H9 (cell line): ENCODE results near the gene CEP89. TPM values are rescaled to one million over a fixed set of nuclear protein-coding genes. Genes with fewer than 3 reads are reported as not detected.

ENCODE experiments used
- DNase-seq: peaks from one replicate; pipeline ENCODE4 v3.0.0-alpha.2; 2017
- H2AFZ ChIP-seq: one replicate; pipeline ENCODE4 v1.6.1; 2013; ENCODE audit warnings: mild to moderate bottlenecking, low read length, control low read depth, moderate library complexity
- H2AK5ac ChIP-seq: 2 replicates; pipeline ENCODE4 v1.6.1; 2013; ENCODE audit warnings: low read length, control low read depth, mixed read lengths; ENCODE audit not compliant: insufficient read length
- H2BK120ac ChIP-seq: one replicate; pipeline ENCODE4 v1.6.1; 2013; ENCODE audit warnings: low read depth, mild to moderate bottlenecking, low read length, control low read depth, inconsistent platforms; ENCODE audit not compliant: poor library complexity, severe bottlenecking
- H2BK12ac ChIP-seq: 2 replicates; pipeline ENCODE4 v1.6.1; 2013; ENCODE audit warnings: low read length, control low read depth, mixed read lengths, low read depth; ENCODE audit not compliant: insufficient read length
- H2BK15ac ChIP-seq: 2 replicates; pipeline ENCODE4 v1.6.1; 2013; ENCODE audit warnings: low read depth, low read length, control low read depth
- H2BK20ac ChIP-seq: one replicate; pipeline ENCODE4 v1.6.1; 2013; ENCODE audit warnings: low read depth, mild to moderate bottlenecking, low read length, control low read depth, inconsistent platforms; ENCODE audit not compliant: poor library complexity, severe bottlenecking
- H2BK5ac ChIP-seq: 2 replicates; pipeline ENCODE4 v1.6.1; 2013; ENCODE audit warnings: low read length, control low read depth, mixed read lengths; ENCODE audit not compliant: insufficient read length
- H3K14ac ChIP-seq: 2 replicates; pipeline ENCODE4 v1.6.1; 2013; ENCODE audit warnings: low read length, control low read depth; ENCODE audit not compliant: insufficient read depth
- H3K18ac ChIP-seq: 2 replicates; pipeline ENCODE4 v1.6.1; 2013; ENCODE audit warnings: low read depth, mild to moderate bottlenecking, mixed read lengths, low read length, control low read depth; ENCODE audit not compliant: insufficient read length
- H3K23ac ChIP-seq: 2 replicates; pipeline ENCODE4 v1.6.1; 2013; ENCODE audit warnings: low read length, control low read depth, mixed read lengths, low read depth; ENCODE audit not compliant: insufficient read length
- H3K23me2 ChIP-seq: 2 replicates; pipeline ENCODE4 v1.6.1; 2013; ENCODE audit warnings: low read depth, mild to moderate bottlenecking, mixed read lengths, low read length, control low read depth; ENCODE audit not compliant: insufficient read length, poor library complexity, severe bottlenecking
- H3K27ac ChIP-seq: 2 replicates; pipeline ENCODE4 v1.5.1; 2013; ENCODE audit warnings: low read length, control low read depth, mixed read lengths, low read depth; ENCODE audit not compliant: insufficient read length
- H3K27me3 ChIP-seq: 2 replicates; pipeline ENCODE4 v1.6.1; 2013; ENCODE audit warnings: low read length, control low read depth, inconsistent platforms; ENCODE audit not compliant: insufficient read depth
- H3K4ac ChIP-seq: 2 replicates; pipeline ENCODE4 v1.6.1; 2013; ENCODE audit warnings: low read depth, mild to moderate bottlenecking, control low read depth, inconsistent platforms, low read length, moderate library complexity
- H3K4me1 ChIP-seq: 2 replicates; pipeline ENCODE4 v1.6.1; 2013; ENCODE audit warnings: low read length, control low read depth, inconsistent platforms; ENCODE audit not compliant: insufficient read depth
- H3K4me2 ChIP-seq: 2 replicates; pipeline ENCODE4 v1.6.1; 2013; ENCODE audit warnings: low read length, control low read depth, mixed read lengths; ENCODE audit not compliant: insufficient read length, insufficient read depth
- H3K56ac ChIP-seq: 2 replicates; pipeline ENCODE4 v1.6.1; 2013; ENCODE audit warnings: low read depth, mild to moderate bottlenecking, mixed read lengths, low read length, control low read depth; ENCODE audit not compliant: insufficient read length
- H3K79me1 ChIP-seq: 2 replicates; pipeline ENCODE4 v1.6.1; 2013; ENCODE audit warnings: low read depth, mild to moderate bottlenecking, moderate library complexity, low read length, control low read depth, inconsistent platforms; ENCODE audit not compliant: insufficient read depth, poor library complexity, severe bottlenecking
- H3K79me2 ChIP-seq: 2 replicates; pipeline ENCODE4 v1.6.1; 2013; ENCODE audit warnings: low read length, control low read depth, inconsistent platforms; ENCODE audit not compliant: insufficient read depth
- H3K9ac ChIP-seq: 2 replicates; pipeline ENCODE4 v1.6.1; 2013; ENCODE audit warnings: low read length, control low read depth, mixed read lengths; ENCODE audit not compliant: insufficient read length; ENCODE audit errors: extremely low read depth
- H3K9me3 ChIP-seq: one replicate; pipeline ENCODE4 v1.6.1; 2013; ENCODE audit warnings: low read depth, low read length, inconsistent platforms; ENCODE audit not compliant: control insufficient read depth
- H3T11ph ChIP-seq: one replicate; pipeline ENCODE4 v1.6.1; 2013; ENCODE audit warnings: mild to moderate bottlenecking, low read length, control low read depth, inconsistent platforms
- H4K20me1 ChIP-seq: one replicate; pipeline ENCODE4 v1.6.1; 2013; ENCODE audit not compliant: control insufficient read depth, insufficient read length, insufficient read depth
- H4K5ac ChIP-seq: 2 replicates; pipeline ENCODE4 v1.6.1; 2013; ENCODE audit warnings: low read depth, mild to moderate bottlenecking, mixed read lengths, low read length, control low read depth; ENCODE audit not compliant: insufficient read length
- H4K8ac ChIP-seq: replicated peaks from 2 replicates; pipeline ENCODE4 v1.6.1; 2013; ENCODE audit warnings: low read length, control low read depth, mixed read lengths, low read depth; ENCODE audit not compliant: insufficient read length
- H4K91ac ChIP-seq: 2 replicates; pipeline ENCODE4 v1.6.1; 2013; ENCODE audit warnings: low read depth, mild to moderate bottlenecking, moderate library complexity, mixed read lengths, low read length, control low read depth; ENCODE audit not compliant: insufficient read length
- H3K27ac Mint-ChIP-seq, 3 experiments: 2 replicates in 2 of 3; 3 replicates in 1 of 3; pipeline ENCODE4 v1.8.0; 2020 to 2021; ENCODE audit warnings: mixed read lengths in 3 of 3, mild to moderate bottlenecking in 1 of 3, moderate library complexity in 1 of 3
- H3K27me3 Mint-ChIP-seq: 2 replicates; pipeline ENCODE4 v1.8.0; 2021; ENCODE audit warnings: low read depth, mild to moderate bottlenecking, moderate library complexity, mixed read lengths
- H3K36me3 Mint-ChIP-seq, 3 experiments: 2 replicates in 2 of 3; 3 replicates in 1 of 3; pipeline ENCODE4 v1.8.0; 2020 to 2021; ENCODE audit warnings: low read depth in 3 of 3, mixed read lengths in 3 of 3; ENCODE audit not compliant: insufficient read depth in 1 of 3
- H3K4me1 Mint-ChIP-seq, 2 experiments: 2 replicates each; pipeline ENCODE4 v1.8.0; 2020; ENCODE audit warnings: mixed read lengths in 2 of 2
- H3K4me3 Mint-ChIP-seq, 2 experiments: 2 replicates in 1 of 2; 3 replicates in 1 of 2; pipeline ENCODE4 v1.8.0; 2020 to 2021; ENCODE audit warnings: mild to moderate bottlenecking in 2 of 2, mixed read lengths in 2 of 2, moderate library complexity in 1 of 2
- H3K9me3 Mint-ChIP-seq, 2 experiments: 2 replicates in 1 of 2; 3 replicates in 1 of 2; pipeline ENCODE4 v1.8.0; 2020; ENCODE audit warnings: mild to moderate bottlenecking in 2 of 2, mixed read lengths in 2 of 2, moderate library complexity in 1 of 2
- WGBS: extraction: QIAGEN DNeasy Blood & Tissue Kit; methylation state at CpG from one replicate; pipeline ENCODE4 v1.1.7; 2013; ENCODE audit warnings: missing lambda C conversion rate, low lambda C conversion rate, mixed read lengths; ENCODE audit not compliant: insufficient read length; ENCODE audit errors: extremely low coverage; 5-methylcytosine and 5-hydroxymethylcytosine counted together
- total RNA-seq: library from RNA; stranded (reverse); gene quantifications from 2 replicates; pipeline ENCODE4 v1.2.1, GENCODE V29; 2021
- TF ChIP-seq, protein P1 (sequence below): fragments of 200-600 bp; sonication (generic); conservative IDR thresholded peaks from 3 replicates; pipeline ENCODE4 v1.8.0; 2021; ENCODE audit warnings: antibody characterized with exemption, mild to moderate bottlenecking

CEP89 gene
- total RNA-seq, 1 experiment from 2014 or later: 22.1 TPM

GRCh38 chr19:32891609-32892008, 80.1 kb downstream of the CEP89 start:
- Mint-ChIP-seq H3K4me1 (peaks cover 3% of the 10 kb centered on the region in 2 experiments; a peak in 3 of 4 replicates), H3K27me3 (no peaks in the 10 kb centered on the region; the same call in 1 of the 2 replicates), H3K27ac (no peak overlapping the region), H3K9me3 (peaks cover 15% of the 10 kb centered on the region in 2 experiments), H3K36me3 (peaks cover 17 to 27% (median 21%) of the 10 kb centered on the region in 3 experiments), H3K4me3 (no peak overlapping the region)
- no peak overlapping the region for H3K14ac ChIP-seq
- H4K20me1 ChIP-seq: no peaks in the 10 kb centered on the region
- TF ChIP-seq, protein P1, sequence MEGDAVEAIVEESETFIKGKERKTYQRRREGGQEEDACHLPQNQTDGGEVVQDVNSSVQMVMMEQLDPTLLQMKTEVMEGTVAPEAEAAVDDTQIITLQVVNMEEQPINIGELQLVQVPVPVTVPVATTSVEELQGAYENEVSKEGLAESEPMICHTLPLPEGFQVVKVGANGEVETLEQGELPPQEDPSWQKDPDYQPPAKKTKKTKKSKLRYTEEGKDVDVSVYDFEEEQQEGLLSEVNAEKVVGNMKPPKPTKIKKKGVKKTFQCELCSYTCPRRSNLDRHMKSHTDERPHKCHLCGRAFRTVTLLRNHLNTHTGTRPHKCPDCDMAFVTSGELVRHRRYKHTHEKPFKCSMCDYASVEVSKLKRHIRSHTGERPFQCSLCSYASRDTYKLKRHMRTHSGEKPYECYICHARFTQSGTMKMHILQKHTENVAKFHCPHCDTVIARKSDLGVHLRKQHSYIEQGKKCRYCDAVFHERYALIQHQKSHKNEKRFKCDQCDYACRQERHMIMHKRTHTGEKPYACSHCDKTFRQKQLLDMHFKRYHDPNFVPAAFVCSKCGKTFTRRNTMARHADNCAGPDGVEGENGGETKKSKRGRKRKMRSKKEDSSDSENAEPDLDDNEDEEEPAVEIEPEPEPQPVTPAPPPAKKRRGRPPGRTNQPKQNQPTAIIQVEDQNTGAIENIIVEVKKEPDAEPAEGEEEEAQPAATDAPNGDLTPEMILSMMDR: no peak
- no peak overlapping the region for H4K91ac ChIP-seq
- no peak overlapping the region for H2BK15ac ChIP-seq
- H3K56ac ChIP-seq: no peak overlapping the region
- WGBS: no CpG with 5 or more reads among the region's 2 CpGs
- H2AFZ ChIP-seq: no peak overlapping the region
- no peaks in the 10 kb centered on the region for H3K23me2 ChIP-seq
- H3K79me2 ChIP-seq: no peaks in the 10 kb centered on the region
- no peak overlapping the region for H3K4me2 ChIP-seq
- no peak overlapping the region for H2BK12ac ChIP-seq
- no peaks in the 10 kb centered on the region for H3K9me3 ChIP-seq
- no peak overlapping the region for H4K5ac ChIP-seq
- H3K9ac ChIP-seq: no peak overlapping the region
- H2BK120ac ChIP-seq: no peak overlapping the region
- H3K23ac ChIP-seq: no peak overlapping the region
- H3K18ac ChIP-seq: no peak overlapping the region
- no peak overlapping the region for H2BK5ac ChIP-seq
- H3K79me1 ChIP-seq: no peaks in the 10 kb centered on the region
- no peak overlapping the region for H3K4ac ChIP-seq
- H3K27ac ChIP-seq: no peak overlapping the region
- no peak overlapping the region for H4K8ac ChIP-seq
- no peak overlapping the region for H2AK5ac ChIP-seq
- no peaks in the 10 kb centered on the region for H3K4me1 ChIP-seq
- H3K27me3 ChIP-seq: no peaks in the 10 kb centered on the region
- no peak overlapping the region for H3T11ph ChIP-seq
- DNase-seq: no peak
- no peak overlapping the region for H2BK20ac ChIP-seq
